Measurements from ENCODE around the gene ATP1A4. TPM values are rescaled to one million over a fixed set of nuclear protein-coding genes. Genes with fewer than 3 reads are reported as not detected.

Gene ATP1A4
- total RNA-seq, 2 donors from 2014 or later = 2.8 to 5.2 TPM

- H3K27ac ChIP-seq = no peak overlapping the region
Measured at GRCh38 chr1:160127381-160127780, 24.0 kb upstream of the ATP1A4 start.

GRCh38 chr1:160127865-160128523 is 23.4 kb upstream of the ATP1A4 start:
- no peaks in the 10 kb centered on the region for H3K9me3 ChIP-seq
- H3K4me3 ChIP-seq = no peak overlapping the region
- TF ChIP-seq CTCF (IDR thresholded peaks at IDR 0.05) (no peak), POLR2AphosphoS5 (IDR thresholded peaks at IDR 0.05) (no peak), POLR2A (IDR thresholded peaks at IDR 0.05) (no peak)
- no peak overlapping the region for H3K27ac ChIP-seq
- H3K27me3 ChIP-seq (replicated peaks; ENCODE audit: insufficient read depth) = no peaks in the 10 kb centered on the region
- WGBS = 60% methylated on average over 7 of the region's 7 CpGs
- intact Hi-C loops (cut with DNase I) = no loop called here
- no peak for DNase-seq (ENCODE audit: low spot score)
- H3K36me3 ChIP-seq = no peaks in the 10 kb centered on the region
- no peaks in the 10 kb centered on the region for H3K4me1 ChIP-seq (replicated peaks)

More at GRCh38 chr1:160127381-160127780, 24.0 kb upstream of the ATP1A4 start:
- no peak for DNase-seq (ENCODE audit: low spot score)
- intact Hi-C loops (cut with DNase I) = no loop called here
- no peaks in the 10 kb centered on the region for H3K9me3 ChIP-seq
- WGBS = 95% methylated on average over 9 of the region's 9 CpGs
- H3K4me1 ChIP-seq (replicated peaks) = no peaks in the 10 kb centered on the region
- no peaks in the 10 kb centered on the region for H3K36me3 ChIP-seq
- H3K27me3 ChIP-seq (replicated peaks; ENCODE audit: insufficient read depth) = no peaks in the 10 kb centered on the region
- TF ChIP-seq CTCF (IDR thresholded peaks at IDR 0.05) (no peak), POLR2A (IDR thresholded peaks at IDR 0.05) (no peak), POLR2AphosphoS5 (IDR thresholded peaks at IDR 0.05) (no peak)
- no peak overlapping the region for H3K4me3 ChIP-seq

GRCh38 chr1:160128636-160129035 is 22.8 kb upstream of the ATP1A4 start:
- H3K4me1 ChIP-seq (replicated peaks) = no peaks in the 10 kb centered on the region
- TF ChIP-seq POLR2AphosphoS5 (IDR thresholded peaks at IDR 0.05) (no peak), CTCF (IDR thresholded peaks at IDR 0.05) (no peak), POLR2A (IDR thresholded peaks at IDR 0.05) (no peak)
- intact Hi-C loops (cut with DNase I) = no loop called here
- H3K4me3 ChIP-seq = no peak overlapping the region
- no peak for DNase-seq (ENCODE audit: low spot score)
- 92% methylated on average over 18 of the region's 18 CpGs for WGBS
- H3K36me3 ChIP-seq = no peaks in the 10 kb centered on the region
- H3K9me3 ChIP-seq = no peaks in the 10 kb centered on the region
- H3K27ac ChIP-seq = no peak overlapping the region
- no peaks in the 10 kb centered on the region for H3K27me3 ChIP-seq (replicated peaks; ENCODE audit: insufficient read depth)

DNA sequence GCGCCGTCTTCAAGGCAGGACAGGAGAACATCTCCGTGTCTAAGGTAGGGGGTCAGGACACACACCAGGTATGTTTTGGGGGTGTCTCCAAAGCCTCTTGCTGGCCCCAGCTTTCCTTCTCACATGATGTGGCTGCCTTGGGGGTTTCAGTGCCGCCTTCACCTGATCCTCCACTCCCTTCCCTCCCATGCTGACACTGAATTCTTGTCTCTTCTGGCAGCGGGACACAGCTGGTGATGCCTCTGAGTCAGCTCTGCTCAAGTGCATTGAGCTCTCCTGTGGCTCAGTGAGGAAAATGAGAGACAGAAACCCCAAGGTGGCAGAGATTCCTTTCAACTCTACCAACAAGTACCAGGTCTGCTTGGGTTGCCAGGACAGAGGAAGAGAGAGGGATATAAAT is 22.4 kb upstream of the ATP1A4 start:
- WGBS = 94% methylated on average over 5 of the region's 5 CpGs
- no peak overlapping the region for H3K27ac ChIP-seq
- intact Hi-C loops (cut with DNase I) = no loop called here

More for the DNA sequence above, 22.4 kb upstream of the ATP1A4 start:
- TF ChIP-seq CTCF (IDR thresholded peaks at IDR 0.05) (no peak), POLR2AphosphoS5 (IDR thresholded peaks at IDR 0.05) (no peak), POLR2A (IDR thresholded peaks at IDR 0.05) (no peak)
- Histone ChIP-seq H3K4me3 (no peak overlapping the region), H3K36me3 (no peaks in the 10 kb centered on the region), H3K9me3 (no peaks in the 10 kb centered on the region), H3K27me3 (replicated peaks; ENCODE audit: insufficient read depth) (no peaks in the 10 kb centered on the region), H3K4me1 (replicated peaks) (no peaks in the 10 kb centered on the region)
- no peak for DNase-seq (ENCODE audit: low spot score)

All from prostate gland (tissue), 2 donors.